ENCODE measurements around the gene OR7C2.
"Not testable (repeated sequence)": the region's sequence is repeated elsewhere in the genome, so short reads cannot be mapped to it uniquely, and the experiment has no call there.

OR7C2 gene
- total RNA-seq: 0 reads per million in 2 donors

- DNase-seq: no peak
Observed at GRCh38 chr19:14941189-14941588, at the start of gene OR7C2. TSS of gene OR7C2 (plus strand) at chr19:14941489. CDS start at chr19:14941489, 0 bp downstream.

- DNase-seq: no peak
Observed at GRCh38 chr19:14901675-14902260, 39.5 kb upstream of the OR7C2 start.

GRCh38 chr19:14906711-14907110 is 34.6 kb upstream of the OR7C2 start:
- DNase-seq: no peak

GRCh38 chr19:14915116-14915515 is 26.2 kb upstream of the OR7C2 start:
- DNase-seq: no peak

GRCh38 chr19:14916848-14917247 is 24.4 kb upstream of the OR7C2 start:
- no peak for DNase-seq

GRCh38 chr19:14933506-14933905 is 7.8 kb upstream of the OR7C2 start:
- DNase-seq: no peak

GRCh38 chr19:14940266-14940665 is 1.0 kb upstream of the OR7C2 start:
- no peak for DNase-seq

- DNase-seq: no peak
Observed at GRCh38 chr19:14943601-14944000, 2.3 kb downstream of the OR7C2 start.

- no peak for DNase-seq
Observed at GRCh38 chr19:14944456-14944855, 3.2 kb downstream of the OR7C2 start.

GRCh38 chr19:14949413-14949812 is 8.1 kb downstream of the OR7C2 start:
- not testable (repeated sequence) for DNase-seq

- DNase-seq: no peak
Observed at GRCh38 chr19:14949876-14950275, 8.6 kb downstream of the OR7C2 start.

- no peak for DNase-seq
Observed at GRCh38 chr19:14950421-14950820, 9.1 kb downstream of the OR7C2 start.

- no peak for DNase-seq
Observed at GRCh38 chr19:14952767-14953166, 11.5 kb downstream of the OR7C2 start.

- DNase-seq: no peak
Observed at GRCh38 chr19:14954071-14954655, 12.9 kb downstream of the OR7C2 start.

GRCh38 chr19:14957464-14957863 is 16.2 kb downstream of the OR7C2 start:
- DNase-seq: no peak

- no peak for DNase-seq
Observed at GRCh38 chr19:14959263-14959662, 18.0 kb downstream of the OR7C2 start.

- no peak for DNase-seq
Observed at GRCh38 chr19:14961956-14962685, 20.8 kb downstream of the OR7C2 start.

- no peak for DNase-seq
Observed at GRCh38 chr19:14968247-14968646, 27.0 kb downstream of the OR7C2 start.

- no peak for DNase-seq
Observed at GRCh38 chr19:14971474-14971873, 30.2 kb downstream of the OR7C2 start.

- no peak for DNase-seq
Observed at GRCh38 chr19:14972676-14973075, 31.4 kb downstream of the OR7C2 start.

- no peak for DNase-seq
Observed at GRCh38 chr19:14974488-14974887, 33.2 kb downstream of the OR7C2 start.

- DNase-seq: no peak
Observed at GRCh38 chr19:14977128-14977527, 35.8 kb downstream of the OR7C2 start.

GRCh38 chr19:14978161-14978776 is 37.0 kb downstream of the OR7C2 start:
- DNase-seq: no peak

All from T-helper 2 cell (primary cell).